ENCODE measurements around the gene SMIM1. TPM values are rescaled to one million over a fixed set of nuclear protein-coding genes. Genes with fewer than 3 reads are reported as not detected.
"Not testable (repeated sequence)": the region's sequence is repeated elsewhere in the genome, so short reads cannot be mapped to it uniquely, and the experiment has no call there.

The SMIM1 gene
- total RNA-seq, 2 donors from 2014 or later: 25.4 to 35.9 TPM

DNA sequence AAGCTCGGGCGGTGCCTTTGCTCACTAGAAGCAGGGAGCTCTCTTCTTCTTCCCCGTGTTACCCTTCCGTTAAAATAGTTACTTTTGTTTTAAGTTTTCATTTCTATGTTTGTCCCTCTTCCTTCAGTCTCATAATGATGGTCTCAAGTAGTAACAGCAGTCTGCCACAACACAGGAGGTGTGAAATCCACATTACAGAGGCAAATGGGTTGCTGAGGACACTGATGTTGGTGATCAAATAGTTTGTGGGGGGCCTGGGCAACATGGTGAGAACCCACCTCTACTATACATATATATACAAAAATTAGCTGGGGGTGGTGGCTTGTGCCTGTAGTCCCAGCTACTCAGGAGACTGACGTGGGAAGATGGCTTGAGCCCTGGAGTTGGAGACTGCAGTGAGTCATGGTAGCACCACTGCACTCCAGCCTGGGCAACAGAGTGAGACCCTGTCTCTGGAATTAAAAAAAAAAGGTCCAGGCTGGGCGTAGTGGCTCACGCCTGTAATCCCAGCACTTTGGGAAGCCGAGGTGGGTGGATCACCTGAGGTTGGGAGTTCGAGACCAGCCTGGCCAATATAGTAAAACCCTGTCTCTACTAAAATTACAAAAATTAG, 37.7 kb downstream of the SMIM1 start:
- intact Hi-C loops (cut with DNase I); ATAC-seq; DNase-seq: not testable (repeated sequence)

DNA sequence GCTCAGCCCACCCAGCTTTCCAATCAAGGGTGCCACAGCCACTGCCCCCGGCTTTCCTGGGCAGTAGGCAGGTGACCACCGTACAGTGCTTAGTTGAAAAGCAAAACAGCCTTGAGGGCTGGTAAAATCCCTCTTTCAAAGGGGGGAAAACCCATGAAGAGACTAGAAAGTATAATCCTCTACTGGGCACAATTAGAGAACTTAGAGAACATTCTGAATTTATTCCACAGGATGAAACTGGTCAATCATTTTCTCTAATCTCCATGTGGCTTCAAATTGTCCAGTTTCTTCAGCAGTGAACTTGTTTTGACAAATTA, 39.0 kb downstream of the SMIM1 start:
- ATAC-seq (no peak), DNase-seq (no peak)
- intact Hi-C loops (cut with DNase I): no loop called here

DNA sequence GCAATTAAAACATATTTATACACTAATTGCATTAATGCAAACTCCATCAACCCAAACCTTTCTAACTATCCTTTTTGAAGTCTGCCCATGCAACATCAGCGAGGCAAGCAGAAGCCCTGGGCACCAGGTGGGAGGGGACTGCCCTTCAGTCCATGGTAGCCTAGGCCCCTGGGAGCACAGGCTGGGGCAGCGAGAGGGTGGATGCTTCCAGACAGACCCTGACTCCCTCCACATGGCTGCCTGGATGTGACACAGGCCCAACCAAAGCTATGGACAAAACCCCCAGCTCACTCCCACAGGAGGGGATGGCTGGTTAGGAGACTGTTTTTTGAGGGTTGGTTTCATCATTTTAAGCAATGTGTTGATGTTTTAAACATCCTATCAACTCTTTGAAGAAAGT, 41.5 kb downstream of the SMIM1 start:
- intact Hi-C loops (cut with DNase I): no loop called here
- no peak for ATAC-seq
- no peak for DNase-seq

DNA sequence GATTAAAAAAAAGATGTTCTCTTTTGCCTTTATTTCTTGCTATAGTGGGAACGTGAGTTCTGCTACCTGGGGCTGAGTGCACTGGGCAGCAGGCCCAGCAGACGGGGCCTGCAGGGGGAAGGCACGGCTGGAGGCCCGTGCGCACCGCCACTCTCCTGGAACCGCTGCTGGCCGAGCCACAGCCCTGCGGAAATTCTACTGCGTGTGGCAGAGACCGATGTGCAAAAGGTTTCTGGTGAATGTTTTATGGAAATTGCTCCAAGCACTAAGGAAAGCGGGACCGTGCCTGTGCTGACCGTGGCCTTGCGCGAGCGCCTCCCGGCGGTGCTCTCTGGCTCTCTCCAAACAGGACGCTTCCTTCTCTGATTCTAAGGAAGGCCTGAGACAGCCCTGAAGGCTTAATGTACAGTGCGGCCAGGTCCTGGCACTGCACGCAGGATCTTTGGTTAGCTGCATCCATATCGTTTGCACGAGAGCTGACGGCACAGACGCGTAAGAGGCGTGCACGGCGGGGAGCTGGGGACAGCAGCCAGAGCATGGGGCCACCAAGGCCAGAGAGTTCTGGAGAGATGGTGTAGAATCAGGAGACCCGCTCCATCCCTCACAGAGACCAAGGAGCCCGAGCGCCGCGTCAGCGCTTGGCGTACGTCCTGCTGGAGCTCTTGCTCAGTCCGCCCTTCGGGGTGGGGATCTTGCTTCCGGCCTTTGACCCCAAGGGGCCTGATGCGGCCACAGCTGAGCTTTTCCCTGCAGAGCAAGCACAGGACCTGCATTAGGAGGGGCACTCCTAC, 42.4 kb downstream of the SMIM1 start:
- ATAC-seq (peak in 1 of 2 donors; percentile 16), DNase-seq (no peak)
- intact Hi-C loops (cut with DNase I): no loop called here

DNA sequence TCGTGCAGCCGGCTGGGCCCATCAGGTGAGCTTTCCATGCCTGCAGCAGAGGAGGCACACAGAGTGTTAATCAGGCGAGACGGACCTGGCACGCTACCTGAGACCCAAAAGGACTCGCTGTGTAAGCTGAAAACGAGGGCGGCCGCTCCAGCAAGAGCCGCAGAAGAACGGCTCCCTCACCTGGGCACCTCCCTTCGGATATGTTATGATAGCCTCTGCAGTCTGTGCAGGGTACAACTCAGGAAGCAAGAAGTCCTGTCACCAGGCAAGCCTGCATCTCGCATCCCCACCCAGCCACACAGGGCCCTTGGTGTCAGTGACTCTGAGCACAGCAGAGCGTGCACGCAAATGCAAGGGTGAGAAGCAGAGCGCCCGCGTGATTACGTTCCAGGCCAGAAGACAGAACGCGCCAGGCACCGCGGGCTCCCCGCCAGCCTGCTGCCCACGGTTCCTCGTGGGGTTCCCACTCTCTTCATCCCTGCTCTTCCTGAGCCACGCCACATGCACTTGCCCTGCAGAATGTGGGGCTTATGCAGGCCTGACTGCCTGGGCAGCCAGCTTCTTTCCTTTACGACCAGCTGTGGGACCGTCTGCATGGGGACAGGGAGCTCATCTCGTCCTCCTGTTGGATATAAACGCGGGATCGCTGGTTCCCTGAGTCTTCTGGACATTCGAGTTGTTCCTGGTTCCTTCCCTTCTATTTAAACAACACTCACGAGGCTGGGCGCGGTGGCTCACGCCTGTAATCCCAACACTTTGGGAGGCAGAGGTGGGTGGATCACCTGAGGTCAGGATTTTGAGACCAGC, 44.0 kb downstream of the SMIM1 start:
- intact Hi-C loops (cut with DNase I): no loop called here
- ATAC-seq (no peak), DNase-seq (no peak)

DNA sequence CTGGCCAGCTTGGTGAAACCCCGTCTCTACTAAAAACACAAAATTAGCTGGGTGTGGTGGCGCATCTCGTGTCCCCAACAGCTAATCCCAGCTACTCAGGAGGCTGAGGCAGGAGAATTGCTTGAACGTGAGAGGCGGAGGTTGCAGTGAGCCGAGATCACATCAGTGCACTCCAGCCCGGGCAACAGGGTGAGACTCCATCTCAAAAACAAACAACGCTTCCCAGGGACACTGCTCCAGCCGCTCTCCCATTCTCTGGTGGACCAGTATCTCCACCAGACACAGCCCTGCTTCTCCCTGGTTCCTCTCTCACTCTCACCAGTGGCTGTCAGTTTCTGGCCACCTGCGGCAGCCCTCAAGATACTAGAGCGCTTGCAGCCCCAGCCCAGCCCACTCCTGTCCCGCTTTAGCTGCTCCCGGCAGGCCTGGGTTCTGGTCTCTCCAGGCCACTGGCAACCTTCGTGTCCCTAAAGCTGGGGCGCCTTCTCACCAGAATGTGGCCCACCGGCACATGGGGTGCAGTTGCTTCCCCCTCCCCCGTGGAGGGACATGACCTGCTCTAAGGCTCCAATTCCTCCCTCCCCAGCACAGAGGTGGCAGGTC, 44.7 kb downstream of the SMIM1 start:
- DNase-seq (no peak), ATAC-seq (no peak)
- intact Hi-C loops (cut with DNase I): no loop called here

DNA sequence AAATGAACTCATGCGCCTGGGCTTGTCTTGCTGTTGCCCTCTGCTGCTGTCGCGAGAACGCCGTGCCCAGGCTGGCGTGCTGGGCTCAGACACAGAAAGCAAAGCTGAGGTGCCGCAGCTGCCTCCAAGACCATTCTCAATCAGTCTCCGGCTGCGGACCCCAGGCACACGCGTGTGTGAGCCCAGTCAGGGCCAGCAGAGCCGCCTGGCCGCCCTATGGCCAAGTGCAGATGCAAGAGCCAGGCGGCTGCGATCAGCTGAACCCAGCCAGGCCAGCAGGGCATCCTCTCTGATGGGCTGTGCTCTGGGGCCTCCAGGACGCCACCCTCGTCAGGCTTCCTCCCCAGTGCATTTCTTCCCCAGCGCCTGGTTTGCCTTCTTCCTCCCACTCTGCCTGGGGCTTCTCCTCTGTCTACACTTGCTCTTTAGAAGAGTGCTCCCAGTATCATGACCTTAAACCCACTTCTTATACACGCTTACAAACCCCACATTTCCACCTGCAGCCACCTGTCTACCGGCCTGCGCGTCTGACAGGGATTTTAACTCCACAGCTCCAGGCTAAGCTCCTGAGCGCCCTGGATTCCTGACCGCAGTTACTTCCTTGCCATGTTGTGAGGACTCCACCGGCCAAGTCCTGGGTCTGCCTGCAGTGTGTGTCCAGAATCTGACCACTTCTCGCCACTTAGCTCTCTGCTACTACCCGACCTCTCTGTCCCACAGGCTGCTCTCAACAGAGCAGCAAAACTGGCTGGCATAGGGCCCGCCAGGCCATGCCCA, 45.5 kb downstream of the SMIM1 start:
- ATAC-seq (no peak), DNase-seq (no peak)
- intact Hi-C loops (cut with DNase I): no loop called here

DNA sequence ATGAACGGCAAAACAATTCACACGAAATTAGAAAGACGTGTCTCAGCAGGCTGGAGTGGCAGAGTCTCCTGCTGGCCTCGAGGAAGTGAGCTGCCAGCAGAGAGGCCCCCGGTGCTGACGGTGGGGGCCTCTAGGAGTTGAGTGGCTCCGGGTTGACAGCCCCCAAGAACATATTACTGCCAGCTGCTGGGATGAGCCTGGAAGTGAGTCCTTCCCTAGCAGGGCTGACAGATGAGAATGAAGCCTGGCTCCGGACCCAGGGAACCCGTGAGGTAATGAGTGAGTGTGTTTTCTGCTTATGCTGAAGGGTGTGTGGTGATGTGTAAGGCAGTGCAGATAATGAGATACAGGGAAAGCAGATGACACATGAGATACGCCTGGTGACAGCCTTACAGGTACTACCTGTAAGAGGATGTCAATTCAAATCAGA, 47.2 kb downstream of the SMIM1 start:
- no peak for DNase-seq
- no peak for ATAC-seq
- intact Hi-C loops (cut with DNase I): no loop called here

DNA sequence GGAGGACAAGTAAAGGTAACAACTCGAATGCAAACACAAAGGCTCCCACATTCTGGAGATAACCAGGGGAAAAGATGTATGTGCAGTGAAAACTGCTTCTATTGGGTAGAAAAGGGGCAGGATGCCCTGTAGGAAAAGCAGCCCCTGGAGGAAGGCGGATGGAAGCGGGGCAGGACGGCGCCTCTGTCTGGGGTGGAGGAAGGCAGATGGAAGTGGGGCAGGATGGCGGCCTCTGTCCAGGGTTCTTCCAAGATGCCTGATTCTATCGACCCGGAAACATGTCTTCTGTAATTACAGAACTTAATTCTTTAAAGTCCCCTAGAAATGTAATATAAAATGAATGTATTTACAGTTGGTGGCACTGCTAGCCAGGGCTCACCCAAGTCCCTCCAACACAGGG, 47.8 kb downstream of the SMIM1 start:
- intact Hi-C loops (cut with DNase I): no loop called here

DNA sequence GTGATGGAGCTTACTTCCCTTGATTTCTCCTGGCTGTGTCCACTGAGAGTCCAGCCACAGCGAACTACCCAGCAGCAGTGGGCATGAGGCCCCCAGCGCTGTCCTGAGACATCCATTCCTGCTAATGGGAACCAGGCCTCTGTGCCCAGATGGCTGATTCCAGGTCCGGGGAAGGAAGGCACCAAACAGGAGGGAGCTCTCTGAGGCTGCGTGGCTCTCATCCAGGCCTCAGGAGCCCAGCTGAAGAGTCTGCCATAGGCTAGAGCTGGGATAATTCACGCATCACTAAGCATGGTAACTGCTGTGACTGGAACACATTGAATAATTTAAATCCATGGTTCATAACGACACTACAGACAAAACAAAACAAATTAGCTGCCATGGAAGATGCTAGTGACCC, 48.5 kb downstream of the SMIM1 start:
- DNase-seq (no peak), ATAC-seq (no peak)
- intact Hi-C loops (cut with DNase I): no loop called here

More for the DNA sequence above, 47.8 kb downstream of the SMIM1 start:
- DNase-seq (no peak), ATAC-seq (no peak)

DNA sequence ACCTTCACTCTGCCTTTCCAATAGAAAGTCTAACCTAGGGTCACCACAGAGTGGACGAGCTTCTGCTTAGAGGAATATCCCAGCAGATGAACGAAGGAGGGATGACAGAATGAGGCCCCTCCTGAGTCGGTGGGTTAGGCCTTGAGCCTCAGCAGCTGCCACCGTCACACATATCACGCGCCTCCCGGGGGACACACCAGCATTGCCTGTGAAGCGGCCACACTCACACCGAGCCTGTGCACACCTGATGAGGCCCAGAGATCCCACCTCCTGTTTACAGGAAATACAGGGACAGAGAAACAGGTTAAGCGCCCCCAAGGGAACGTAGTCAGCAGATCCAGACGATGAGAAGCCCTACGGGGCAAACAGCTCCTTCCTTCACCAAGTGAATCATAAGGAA, 48.9 kb downstream of the SMIM1 start:
- ATAC-seq (no peak), DNase-seq (no peak)
- intact Hi-C loops (cut with DNase I): no loop called here

DNA sequence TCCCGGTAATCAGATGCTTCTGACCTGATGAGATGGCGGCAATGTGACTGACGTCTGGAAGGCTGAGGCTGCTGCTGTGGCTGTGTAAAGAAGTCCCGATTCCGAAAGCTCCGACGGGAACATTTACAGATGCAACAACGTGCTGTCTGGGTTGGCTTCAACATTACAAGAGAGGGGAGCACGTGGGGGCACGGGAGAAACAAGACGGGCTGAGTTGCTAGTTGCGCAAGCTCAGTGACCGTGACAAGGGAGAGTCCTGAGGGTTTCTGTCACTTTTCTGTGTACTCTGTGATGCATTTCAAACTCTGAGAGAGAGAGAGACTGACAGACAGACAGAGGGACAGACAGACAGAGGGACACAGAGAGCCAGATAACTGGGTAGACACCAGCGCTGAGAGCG, 49.4 kb downstream of the SMIM1 start:
- intact Hi-C loops (cut with DNase I): no loop called here
- DNase-seq: no peak
- ATAC-seq: no peak

DNA sequence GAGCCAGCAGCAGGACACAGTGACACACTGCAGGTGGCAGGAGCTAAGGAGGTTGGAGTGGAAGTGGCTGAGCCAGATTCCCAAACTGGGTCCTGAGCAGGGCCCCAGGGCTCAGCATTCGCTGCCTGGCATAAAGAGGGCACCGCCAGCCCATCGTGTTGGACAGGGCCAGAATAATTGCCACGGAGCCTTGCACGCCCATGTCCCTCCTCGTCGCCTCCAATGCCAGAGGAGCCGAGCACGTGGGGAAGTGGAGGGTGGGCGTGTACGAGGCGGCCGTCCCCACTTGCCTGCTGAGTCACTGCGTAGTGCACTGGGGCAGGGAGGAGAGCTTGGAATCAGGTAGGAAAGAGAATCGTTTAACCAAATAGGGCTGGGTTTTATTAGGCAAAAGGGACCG, 49.9 kb downstream of the SMIM1 start:
- intact Hi-C loops (cut with DNase I): no loop called here
- ATAC-seq: no peak
- no peak for DNase-seq

DNA sequence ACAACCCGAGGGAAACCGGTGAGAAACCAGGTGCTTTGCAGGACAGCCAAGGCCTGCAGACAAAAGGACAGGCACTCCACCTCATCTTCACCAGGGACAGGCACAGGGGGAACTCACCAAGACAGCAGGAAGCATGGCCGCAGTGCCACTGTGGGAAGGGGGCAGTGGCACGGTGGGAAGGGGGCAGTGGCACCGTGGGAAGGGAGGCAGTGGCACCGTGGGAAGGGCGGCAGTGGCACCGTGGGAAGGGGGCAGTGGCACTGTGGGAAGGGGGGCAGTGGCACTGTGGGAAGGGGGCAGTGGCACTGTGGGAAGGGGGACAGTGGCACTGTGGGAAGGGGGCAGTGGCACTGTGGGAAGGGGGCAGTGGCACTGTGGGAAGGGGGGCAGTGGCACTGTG, 52.1 kb downstream of the SMIM1 start:
- no peak for DNase-seq
- ATAC-seq: no peak
- intact Hi-C loops (cut with DNase I): no loop called here

DNA sequence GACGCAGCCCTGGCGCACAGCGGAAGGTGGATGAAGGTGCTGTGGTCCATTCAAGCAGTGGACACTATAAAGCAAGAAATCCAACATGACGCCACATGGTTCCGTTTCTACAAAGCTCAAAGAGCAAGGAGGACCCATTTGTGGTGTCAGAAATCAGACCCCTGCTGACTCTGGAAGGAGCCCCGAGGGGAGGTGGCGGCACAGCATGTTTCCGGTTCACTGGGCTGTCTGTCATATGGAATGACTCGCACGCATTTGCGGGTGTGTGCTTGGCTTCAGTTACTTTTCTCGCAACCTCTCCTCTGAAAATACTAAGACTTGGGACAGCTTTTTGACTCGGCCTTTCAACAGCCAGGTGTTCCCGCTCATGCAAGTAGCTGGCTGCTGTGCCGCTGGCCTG, 52.8 kb downstream of the SMIM1 start:
- DNase-seq (no peak), ATAC-seq (no peak)
- intact Hi-C loops (cut with DNase I): no loop called here

Measured in left cardiac atrium (tissue), 4 donors.